HG02588 (cell line): ENCODE data around the gene GPR4.
"Not testable (repeated sequence)": the region's sequence is repeated elsewhere in the genome, so short reads cannot be mapped to it uniquely, and the experiment has no call there.

Source experiments
- ATAC-seq: cut with Tn5 transposase; IDR thresholded peaks from one replicate; pipeline ENCODE4 v1.9.1; 2021; ENCODE audit warnings: mild to moderate bottlenecking, moderate library complexity; ENCODE audit not compliant: unreplicated experiment

Gene GPR4

GRCh38 chr19:45623984-45624383 lies 22.0 kb upstream of the GPR4 start:
- no peak for ATAC-seq

- no peak for ATAC-seq
Measured at GRCh38 chr19:45621976-45622503, 20.0 kb upstream of the GPR4 start.

- ATAC-seq: no peak
Measured at GRCh38 chr19:45621389-45621788, 19.4 kb upstream of the GPR4 start.

- ATAC-seq: no peak
Measured at GRCh38 chr19:45616704-45617017, 14.6 kb upstream of the GPR4 start.

GRCh38 chr19:45615795-45616703 lies 14.0 kb upstream of the GPR4 start:
- no peak for ATAC-seq

GRCh38 chr19:45615056-45615455 lies 13.0 kb upstream of the GPR4 start:
- ATAC-seq: not testable (repeated sequence)

- peak; percentile 57 for ATAC-seq
Measured at GRCh38 chr19:45613926-45614725, 12.1 kb upstream of the GPR4 start.

GRCh38 chr19:45608948-45609347 lies 6.9 kb upstream of the GPR4 start:
- no peak for ATAC-seq

- ATAC-seq: no peak
Measured at GRCh38 chr19:45607071-45608029, 5.3 kb upstream of the GPR4 start.

- ATAC-seq: no peak
Measured at GRCh38 chr19:45601115-45601514, 897 bp downstream of the GPR4 start.

GRCh38 chr19:45600340-45600885 lies 1.6 kb downstream of the GPR4 start:
- no peak for ATAC-seq

GRCh38 chr19:45599286-45599685 lies 2.7 kb downstream of the GPR4 start:
- no peak for ATAC-seq

- no peak for ATAC-seq
Measured at GRCh38 chr19:45598267-45599001, 3.6 kb downstream of the GPR4 start.

GRCh38 chr19:45597425-45598111 lies 4.4 kb downstream of the GPR4 start:
- ATAC-seq: no peak

GRCh38 chr19:45595814-45596213 lies 6.2 kb downstream of the GPR4 start:
- ATAC-seq: no peak

GRCh38 chr19:45593520-45593919 lies 8.5 kb downstream of the GPR4 start:
- no peak for ATAC-seq

- no peak for ATAC-seq
Measured at GRCh38 chr19:45592366-45592765, 9.6 kb downstream of the GPR4 start.

- no peak for ATAC-seq
Measured at GRCh38 chr19:45591638-45592005, 10.4 kb downstream of the GPR4 start.

GRCh38 chr19:45591004-45591637 lies 10.9 kb downstream of the GPR4 start:
- ATAC-seq: no peak
